ENCODE data around the gene NRG3.
"Not testable (repeated sequence)": the region's sequence is repeated elsewhere in the genome, so short reads cannot be mapped to it uniquely, and the experiment has no call there.

The NRG3 gene

DNA sequence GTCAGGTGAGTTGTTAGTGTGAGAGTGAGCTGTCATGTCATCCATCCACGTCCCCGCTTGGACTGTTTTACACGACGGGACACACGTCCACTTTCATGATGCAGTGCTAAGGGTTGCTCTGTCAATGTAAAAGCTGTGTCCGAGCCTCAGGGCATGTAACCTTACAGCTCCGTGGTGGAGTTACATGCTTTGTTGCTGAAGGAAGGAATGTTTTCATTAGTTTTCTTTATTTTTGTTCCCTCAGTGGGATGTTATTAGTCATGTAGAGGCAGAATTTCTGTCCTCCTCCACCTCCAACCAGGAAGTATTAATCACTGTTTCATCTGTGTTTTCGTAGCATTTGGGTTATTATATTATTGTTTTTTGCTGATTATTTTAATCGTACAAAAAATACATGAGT is 88.6 kb downstream of the NRG3 start:
- no peak for DNase-seq

DNA sequence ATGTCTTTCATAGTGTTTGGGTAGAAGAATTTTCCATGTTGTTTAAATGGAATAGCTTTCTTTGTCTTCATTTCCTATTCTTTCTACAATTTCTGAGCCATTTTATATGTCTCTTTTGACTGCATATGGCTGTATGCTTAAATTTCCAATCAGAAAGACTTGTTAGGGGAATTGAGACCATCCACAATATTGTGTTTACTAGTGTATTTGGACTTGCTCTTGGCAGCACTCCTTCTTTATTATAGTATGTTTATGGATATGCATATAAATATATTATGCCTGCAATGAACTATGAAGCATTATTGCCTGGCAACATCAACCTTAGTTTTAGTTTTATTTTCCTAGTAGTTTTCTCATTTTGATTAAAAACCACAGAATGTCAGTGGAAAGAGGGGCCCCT is 92.7 kb downstream of the NRG3 start:
- DNase-seq, result no peak

DNA sequence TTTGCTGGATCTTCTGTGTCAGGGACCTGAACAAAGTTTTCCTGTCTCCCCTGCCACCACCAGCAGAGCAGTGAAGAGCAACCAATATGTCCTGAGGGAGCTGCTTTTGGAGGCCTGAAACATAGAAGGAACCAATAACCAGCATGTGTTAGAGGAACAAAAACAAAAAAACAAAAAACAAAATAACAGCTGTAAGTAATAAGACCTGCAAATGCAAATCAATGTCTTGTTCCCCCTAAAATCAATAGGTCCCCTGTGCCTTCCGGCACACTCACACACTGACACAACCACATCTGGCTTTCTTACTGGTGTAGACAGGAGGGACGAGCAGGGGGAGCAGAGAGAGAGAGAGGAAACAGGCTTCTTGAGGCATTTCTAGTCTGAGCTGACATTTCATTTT is 94.1 kb downstream of the NRG3 start:
- no peak for DNase-seq

DNA sequence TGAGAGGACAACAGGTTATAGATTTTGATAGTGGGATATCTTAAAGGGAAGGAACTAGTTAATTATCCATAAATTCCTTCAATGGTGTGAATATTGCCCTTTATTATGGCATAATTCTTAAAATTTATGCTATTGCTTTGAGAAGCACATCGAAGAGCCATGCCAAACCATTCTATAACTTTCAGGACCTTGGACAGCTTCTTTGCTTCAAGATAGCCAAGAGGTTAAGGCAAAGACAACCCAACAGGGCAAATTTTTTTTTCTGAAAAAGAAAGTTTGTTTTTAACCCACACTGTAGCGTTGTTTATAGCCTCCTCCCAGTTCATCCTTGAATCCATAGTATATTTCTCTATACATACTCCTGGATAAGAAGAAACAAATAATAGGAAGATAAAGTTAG is 103.2 kb downstream of the NRG3 start:
- DNase-seq, result no peak

DNA sequence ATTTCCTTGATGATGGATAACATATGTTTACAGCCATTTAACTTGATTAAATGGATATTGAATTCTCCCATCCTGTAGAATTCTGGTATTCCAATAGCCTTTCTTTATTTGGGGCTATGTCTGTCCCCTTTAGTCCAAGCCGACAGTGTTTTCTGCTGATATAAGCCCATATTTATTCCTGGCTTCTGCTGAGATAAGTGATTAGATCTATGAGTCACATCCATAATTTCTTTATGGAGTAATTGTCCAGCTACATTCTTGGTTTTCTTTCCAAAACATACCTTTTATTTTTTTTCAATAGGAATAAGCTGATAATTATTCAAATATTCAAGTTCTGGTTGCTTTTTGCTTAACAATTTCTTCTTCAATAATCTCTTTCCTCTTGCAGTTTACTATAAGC is 106.7 kb downstream of the NRG3 start:
- no peak for DNase-seq

DNA sequence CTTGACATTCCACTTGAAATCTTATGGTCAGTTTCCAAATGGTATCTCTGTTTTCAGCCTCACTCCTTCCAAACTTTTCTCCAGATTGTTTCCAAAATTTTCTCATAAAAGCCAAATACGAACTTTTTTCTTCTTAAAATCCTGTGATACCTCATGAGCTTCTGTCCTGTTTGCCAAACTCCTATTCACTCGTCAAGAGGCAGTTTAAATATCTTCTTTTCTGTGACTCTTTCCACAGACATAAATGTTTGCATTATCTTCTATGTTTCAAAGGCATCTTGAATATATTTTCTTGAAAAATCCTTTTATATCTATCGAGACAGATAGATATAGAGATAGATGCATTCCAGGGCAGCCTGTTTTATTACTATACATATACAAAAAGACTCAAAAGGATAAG is 109.4 kb downstream of the NRG3 start:
- DNase-seq, result no peak

DNA sequence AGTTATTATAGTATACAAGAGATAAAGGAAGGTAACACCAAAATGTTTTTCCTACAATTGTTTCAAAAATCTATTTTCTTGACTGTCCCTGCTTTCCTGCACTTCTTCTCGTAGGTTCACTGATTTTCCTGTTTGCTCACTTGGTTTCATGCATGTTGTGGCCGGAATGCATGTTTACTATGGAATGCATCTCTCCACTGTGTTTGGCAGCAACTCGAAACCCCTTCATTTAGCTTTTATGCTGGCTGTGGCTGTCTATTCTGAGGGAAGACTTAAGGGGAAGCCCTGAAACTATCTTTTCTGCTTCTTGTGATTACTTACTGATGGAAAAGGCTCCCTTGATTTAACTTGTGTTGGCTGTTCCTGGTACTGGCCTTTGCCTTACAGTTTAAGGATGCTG is 120.3 kb downstream of the NRG3 start:
- DNase-seq, result no peak

DNA sequence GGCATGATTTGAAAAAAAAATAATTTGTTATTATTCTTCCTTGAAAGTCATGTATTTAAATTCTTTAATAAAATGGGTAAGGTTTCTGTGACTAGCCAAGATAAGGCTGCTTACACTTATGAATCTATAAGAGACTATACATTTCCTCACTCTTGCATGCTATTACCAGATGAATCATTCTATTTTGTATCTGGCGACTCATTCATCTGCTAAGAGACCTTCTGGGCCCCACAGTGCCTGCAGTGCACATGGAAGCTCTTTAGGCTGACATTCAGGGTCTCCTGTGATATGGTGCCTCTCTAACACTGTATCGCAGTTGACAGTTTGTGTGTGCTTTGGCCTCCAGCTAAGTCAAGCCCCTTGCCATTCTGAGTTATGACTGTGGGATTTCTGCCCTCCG is 121.9 kb downstream of the NRG3 start:
- no peak for DNase-seq

DNA sequence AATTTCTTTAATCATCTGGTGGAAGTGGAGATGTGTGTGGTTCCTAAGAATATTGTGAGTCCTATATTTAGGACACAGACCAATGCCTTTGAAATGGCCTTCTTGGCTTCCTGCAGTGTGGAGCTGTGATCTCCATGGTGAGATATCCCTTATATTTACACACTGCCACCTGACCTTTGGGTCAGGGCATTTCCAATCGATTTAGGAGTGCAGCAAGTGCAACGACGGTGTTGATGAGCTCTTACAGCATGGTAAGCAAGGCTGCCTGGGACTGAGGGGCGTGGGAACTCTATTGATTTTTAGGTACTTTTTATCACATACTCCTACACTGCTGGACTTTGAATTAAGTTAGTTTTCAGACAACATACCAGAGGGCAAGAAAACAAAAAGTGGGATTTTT is 146.0 kb downstream of the NRG3 start:
- no peak for DNase-seq

DNA sequence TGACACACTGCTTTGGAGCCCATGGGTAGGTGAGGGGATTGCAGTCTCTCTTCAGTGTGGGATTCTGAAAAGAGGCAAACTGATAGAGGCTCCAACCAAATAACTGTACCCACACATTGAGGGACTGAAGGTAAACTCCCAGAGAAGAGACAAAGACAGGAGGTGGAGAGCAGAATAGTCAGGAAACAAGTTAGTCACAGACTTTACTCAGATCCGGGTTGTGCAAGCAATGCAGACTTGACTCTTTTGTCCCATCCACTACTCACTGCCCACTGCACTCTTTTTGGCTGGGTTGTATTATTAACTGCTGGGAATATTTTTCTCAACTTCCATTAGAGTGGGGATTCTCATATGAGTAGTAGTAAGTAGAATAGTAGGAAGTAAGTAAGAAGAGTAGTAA is 152.7 kb downstream of the NRG3 start:
- no peak for DNase-seq

DNA sequence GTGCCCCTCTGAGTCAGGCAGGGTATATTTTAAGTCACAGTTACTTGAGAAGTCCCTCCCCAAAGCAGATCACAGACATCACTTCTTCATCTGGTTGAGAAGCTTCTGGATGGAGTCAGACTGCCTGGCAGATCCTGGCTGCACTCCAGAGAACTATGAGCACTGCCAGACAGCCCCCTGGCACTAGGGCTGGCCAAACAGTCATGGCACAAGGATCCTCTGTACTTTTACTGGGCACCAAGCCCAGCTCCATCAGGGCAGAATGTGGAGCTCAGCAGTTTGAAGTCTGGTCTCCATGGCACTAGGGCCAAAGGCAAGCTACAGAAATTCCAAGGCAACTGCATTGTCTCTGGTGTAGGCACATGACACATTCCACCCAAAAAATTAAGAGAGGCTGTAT is 162.1 kb downstream of the NRG3 start:
- no peak for DNase-seq

DNA sequence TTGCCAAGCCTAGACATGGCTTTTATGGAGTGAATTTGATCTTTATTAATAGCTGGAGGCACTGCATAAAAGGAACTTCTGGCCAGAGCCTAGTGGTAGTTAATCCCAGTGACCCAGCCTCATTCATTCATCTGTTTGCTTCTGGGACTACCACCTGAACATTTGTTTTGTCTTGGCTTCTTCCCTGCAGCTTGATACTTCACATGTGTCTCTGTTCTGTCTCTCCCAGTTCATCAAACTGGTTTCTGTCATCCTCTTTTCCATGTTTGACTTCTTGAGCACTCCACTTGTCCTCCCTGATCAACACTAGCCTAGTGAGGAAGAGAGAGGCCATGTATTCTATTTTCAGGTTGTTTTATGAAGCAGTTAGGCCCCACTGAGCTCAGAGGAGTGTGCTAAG is 163.6 kb downstream of the NRG3 start:
- no peak for DNase-seq

DNA sequence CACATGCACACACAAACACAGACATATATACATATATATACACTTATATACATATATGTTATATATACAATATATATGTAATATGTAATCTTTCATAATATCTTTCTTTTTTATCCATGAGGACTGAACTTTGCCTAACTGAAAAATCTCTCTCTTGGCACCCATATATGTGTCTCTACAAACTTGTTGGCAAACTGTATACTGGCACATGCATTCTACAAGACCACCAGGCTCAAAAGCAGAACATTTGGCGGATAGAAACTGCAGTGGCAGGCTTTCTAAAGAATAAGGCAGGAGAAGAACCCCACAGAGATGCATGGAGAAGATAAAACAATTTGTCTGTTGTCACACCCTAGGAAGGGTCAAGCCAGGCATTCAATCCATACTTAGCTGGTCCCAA is 165.3 kb downstream of the NRG3 start:
- no peak for DNase-seq

DNA sequence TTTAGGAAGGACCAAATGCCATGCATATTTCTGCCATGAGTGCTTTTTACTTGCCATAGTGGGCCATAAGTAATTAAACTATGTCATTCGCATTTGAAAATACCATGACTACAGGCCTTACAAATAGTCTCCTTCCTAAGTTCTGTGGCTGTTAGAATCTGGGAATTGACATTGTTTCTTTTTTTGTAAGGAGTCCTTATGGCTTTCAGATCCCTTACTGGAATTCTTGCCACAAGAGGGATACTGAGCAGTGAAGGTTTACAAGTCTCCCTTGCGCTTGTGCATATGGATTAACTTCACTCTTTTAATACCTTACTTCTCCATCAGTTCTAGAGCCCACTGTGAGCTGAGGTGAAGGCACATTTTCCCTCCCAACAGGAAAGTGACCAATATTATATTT is 166.0 kb downstream of the NRG3 start:
- DNase-seq, result no peak

DNA sequence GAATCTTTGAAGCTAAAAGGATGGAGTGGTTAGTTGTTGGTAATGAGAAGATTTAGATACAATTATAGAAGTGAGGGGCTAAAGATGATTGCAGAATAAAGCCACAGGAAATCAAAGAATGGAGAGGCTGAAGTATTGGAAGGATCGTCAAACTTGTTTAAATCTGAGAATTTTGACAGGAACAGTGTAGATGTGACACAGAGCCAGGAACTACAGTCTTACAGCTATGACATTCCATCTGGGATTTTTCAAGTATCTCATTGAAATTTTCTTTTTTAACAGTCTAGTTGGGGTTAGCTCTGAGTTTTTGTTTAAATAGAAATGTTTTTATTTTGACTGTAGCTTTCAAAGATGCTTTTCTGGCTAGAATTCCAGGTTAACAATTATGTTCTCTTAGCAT is 181.4 kb downstream of the NRG3 start:
- DNase-seq, result no peak

DNA sequence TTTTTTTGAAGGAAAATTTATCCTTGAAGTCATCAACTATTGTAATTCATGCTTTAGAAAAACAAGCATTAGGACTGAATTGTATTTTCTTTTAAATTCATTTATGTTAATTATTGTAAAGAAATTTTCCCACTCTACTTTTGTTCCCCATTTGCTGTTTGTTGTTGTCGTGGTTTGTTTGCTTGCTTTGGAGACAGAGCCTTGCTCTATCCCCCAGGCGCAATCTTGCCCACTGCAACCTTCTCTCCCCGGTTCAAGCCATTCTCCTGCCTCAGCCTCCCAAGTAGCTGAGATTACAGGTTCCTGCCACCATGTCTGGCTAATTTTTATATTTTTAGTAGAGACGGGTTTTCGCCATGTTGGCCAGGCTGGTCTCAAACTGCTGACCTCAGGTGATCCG is 192.2 kb downstream of the NRG3 start:
- not testable (repeated sequence) for DNase-seq

DNA sequence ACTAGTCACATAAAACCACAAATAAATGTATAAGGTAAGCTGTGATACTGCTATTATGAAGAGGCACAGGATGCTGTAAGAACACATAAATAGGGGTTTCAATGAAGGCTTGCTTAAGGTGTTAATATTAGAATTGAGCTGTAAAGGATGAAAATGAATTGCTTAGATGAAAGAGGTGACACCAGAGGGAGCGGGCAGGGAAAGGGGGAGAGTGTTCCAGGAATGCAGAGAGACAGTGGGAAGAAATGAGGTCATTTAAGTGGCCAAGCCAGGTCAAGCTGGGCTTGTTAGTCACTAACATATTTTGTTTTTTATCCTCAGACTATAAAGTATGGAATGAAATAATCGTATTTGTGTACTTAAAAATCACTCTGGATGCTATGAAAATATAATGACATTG is 193.5 kb downstream of the NRG3 start:
- no peak for DNase-seq

DNA sequence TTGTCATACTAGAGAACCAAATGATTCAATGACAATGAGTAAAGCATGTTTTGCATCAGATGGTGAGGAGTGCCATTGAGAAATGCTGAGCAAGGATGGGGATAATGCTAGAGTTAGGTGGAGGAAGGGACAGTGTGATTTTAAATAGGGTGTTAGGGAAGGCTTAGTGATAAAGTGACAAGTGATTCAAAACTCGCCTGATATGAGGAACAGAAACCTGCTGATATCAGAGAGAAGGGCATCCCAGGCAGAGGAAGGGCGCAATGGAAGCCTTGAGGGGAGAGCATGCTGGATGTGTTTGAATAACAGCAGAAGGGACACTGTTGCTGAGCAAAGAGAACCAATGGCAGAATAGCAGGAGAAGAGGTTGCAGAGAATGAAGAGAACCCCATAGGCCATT is 196.2 kb downstream of the NRG3 start:
- no peak for DNase-seq

DNA sequence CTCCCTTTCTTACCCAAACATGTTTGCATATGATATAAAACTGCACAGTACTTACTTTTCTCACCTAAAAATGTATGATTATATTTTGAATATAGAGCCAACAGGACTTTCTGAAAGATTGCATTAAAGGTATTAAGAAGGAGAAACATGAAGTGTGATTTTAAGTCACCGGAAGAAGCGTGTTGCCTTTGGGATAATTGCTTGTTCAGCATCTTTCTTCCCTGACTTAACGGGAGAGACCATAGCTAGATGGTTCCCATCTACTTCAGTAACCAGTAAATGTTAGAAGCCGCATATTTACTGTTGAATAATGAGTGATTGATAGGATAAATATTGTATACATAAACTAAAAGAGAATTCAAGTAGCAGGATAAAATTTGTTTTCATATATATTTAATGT is 197.1 kb downstream of the NRG3 start:
- no peak for DNase-seq

DNA sequence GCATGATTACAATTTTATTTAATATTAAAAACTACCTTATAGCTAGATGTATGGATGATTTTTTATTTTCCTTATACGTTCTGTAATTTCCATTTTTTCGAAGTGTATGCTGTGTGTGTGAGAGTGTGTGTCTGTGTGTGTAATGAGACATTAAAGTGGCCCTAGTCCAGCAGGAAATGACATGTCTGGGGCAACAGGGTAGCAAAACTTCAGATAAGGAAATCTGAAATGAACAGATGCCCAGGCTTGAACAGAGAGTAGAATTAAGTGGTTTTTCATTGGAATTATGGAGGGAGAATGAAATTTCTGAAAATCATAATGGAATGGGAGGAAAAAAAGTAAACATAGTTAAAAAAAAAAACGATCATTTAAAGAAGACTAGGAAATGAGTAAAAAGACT is 200.6 kb downstream of the NRG3 start:
- no peak for DNase-seq

DNA sequence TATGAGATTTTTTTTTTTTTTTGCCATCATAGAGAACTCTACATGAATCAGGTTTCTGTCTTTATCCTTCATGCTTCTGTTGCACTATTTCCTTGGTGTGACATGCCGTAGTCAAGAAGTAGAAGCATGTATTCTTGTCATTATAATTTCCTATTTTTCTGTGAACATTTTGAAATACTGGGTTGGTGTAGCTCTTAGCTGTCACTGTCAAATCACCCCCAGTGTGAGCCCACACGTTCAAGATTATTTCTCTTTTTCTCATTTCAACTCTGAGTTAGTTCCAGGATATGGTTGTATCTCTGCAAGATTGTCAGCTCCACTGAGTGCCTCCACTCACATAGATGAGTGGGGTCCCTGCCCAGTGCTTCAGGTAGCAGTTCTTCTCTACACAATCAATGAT is 209.5 kb downstream of the NRG3 start:
- no peak for DNase-seq

DNA sequence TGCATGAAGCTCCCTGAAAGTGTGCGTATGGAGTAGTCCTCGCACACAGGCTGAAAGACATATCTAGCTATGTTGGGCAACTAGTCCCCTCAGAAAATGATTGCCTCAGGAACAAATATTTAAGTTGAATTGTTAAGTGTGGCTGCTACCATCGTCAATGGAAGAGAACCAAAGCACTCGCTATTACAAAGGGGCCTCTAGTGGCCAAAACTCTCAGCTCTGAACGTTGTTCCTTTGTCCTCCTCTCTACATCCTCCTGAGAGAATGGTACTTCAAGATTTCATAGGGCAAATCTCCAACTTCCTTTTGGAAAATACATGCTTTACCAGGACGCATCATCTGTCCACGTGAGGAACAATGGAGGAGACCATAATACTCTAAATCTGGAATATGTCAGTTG is 209.9 kb downstream of the NRG3 start:
- DNase-seq, result no peak

DNA sequence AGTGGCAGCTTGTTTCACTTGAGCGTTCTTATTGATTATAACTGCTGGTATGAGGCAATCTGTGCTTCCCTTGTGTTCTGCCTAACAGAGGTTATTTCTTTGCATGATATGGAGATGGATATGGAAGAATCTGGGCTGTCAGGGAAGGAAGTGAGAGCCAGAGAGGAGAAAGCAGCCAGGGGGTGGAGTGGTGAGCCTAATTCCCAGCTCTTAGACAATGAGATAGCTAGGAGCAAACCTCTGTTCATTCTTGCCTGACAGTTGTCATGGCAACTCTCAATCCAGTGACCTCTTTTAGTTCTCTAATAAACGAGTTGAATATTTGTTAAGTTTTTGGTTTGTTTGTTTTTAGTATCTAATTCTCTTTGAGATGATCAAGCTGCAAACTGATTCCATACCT is 214.3 kb downstream of the NRG3 start:
- DNase-seq, result no peak

DNA sequence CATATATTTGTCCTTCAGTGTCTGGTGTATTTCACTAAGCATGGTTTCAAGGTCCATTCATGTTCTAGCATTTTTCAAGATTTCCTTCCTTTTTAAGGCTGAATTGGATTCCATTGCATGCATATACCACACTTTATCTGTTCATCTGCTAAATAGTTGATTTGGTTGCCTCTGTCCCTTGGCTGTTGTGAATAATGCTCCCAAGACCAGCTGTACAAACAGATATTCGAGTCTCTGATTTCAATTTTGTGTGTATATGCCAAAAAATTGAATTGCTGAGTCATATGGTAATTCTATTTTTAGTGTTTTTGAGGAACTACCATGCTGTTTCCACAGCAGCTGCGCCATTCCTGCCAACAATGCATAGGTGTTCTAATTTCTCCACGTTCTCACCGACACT is 216.4 kb downstream of the NRG3 start:
- no peak for DNase-seq

DNA sequence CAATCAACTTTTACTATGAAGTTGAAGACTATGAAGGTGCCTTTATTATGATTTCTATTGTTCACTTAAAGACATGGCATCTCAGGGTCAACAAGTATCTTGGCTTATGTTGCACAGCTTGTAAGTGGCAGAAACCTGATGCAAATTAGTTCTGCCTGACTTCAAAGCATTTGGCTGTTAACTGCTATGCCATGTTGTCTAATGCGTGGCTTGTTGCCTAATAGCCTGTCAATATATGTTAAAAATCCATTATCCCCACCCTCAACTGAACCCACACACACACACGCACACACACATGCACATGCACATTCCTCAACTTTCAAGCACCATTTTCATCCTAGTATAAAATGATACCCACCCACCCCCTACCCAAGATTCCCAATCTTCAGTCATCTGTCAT is 217.1 kb downstream of the NRG3 start:
- DNase-seq, result no peak

DNA sequence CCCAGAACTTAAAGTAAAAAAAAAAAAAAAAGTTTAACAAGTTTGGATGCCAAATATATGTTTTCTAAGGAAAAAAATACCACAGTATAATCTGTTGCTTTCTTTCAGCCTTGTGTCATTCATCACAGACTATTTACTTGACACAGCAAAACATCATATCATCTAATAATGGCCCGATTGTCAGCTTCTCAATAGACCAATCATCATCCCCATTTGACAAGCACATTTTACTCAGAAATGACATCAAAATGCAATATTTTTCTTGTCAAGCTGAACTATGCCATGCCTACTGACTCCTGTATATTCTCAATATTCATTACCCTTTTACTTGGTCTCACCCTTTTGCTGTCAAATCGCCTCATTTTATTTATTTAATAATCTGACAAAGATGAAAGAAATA is 249.7 kb downstream of the NRG3 start:
- no peak for DNase-seq

DNA sequence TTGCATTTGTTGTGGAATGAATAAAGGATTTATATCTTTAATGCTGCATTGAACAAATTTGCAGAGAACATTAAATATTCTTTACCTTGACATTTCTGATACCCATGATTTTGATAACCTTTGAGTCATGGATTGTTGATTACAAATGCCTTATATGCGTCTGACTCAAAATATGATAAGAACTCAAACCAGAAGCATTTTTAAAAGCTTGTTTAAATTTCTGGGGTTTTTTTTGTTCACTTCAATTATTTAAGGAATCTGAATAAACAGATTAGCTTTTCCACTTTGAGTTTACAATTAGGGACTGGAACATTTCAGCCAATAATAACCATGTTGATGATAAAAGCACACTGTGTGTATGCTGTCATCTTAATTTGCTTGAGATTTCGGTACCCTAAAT is 253.5 kb downstream of the NRG3 start:
- DNase-seq, result no peak
